BLaER1 (cell line): ENCODE results near the gene SCMH1.

Source experiments
- H3K27ac ChIP-seq: shearing (Covaris generic); formaldehyde crosslinking; 2 replicates; pipeline ENCODE4 v1.8.1; 2022
- H3K27me3 ChIP-seq: shearing (Covaris generic); formaldehyde crosslinking; 2 replicates; pipeline ENCODE4 v1.8.1; 2022
- H3K36me3 ChIP-seq: shearing (Covaris generic); formaldehyde crosslinking; 2 replicates; pipeline ENCODE4 v1.8.1; 2022
- H3K4me1 ChIP-seq: shearing (Covaris generic); formaldehyde crosslinking; 2 replicates; pipeline ENCODE4 v1.8.1; 2022
- H3K4me2 ChIP-seq: shearing (Covaris generic); formaldehyde crosslinking; 2 replicates; pipeline ENCODE4 v1.8.1; 2022
- H3K4me3 ChIP-seq: shearing (Covaris generic); formaldehyde crosslinking; 2 replicates; pipeline ENCODE4 v1.8.1; 2022
- H3K9ac ChIP-seq: shearing (Covaris generic); formaldehyde crosslinking; 2 replicates; pipeline ENCODE4 v1.8.1; 2022
- H3K9me3 ChIP-seq: shearing (Covaris generic); formaldehyde crosslinking; 2 replicates; pipeline ENCODE4 v1.8.1; 2022
- H4K20me1 ChIP-seq: shearing (Covaris generic); formaldehyde crosslinking; 2 replicates; pipeline ENCODE4 v1.8.1; 2022
- Cebpa-rat ChIP-seq: shearing (Covaris generic); IDR thresholded peaks from 2 replicates; pipeline ENCODE4 v1.8.1; 2022

Gene SCMH1

GRCh38 chr1:41013796-41014195 is 228.3 kb downstream of the SCMH1 start:
- TF ChIP-seq Cebpa-rat: no peak

GRCh38 chr1:41013024-41013423 is 229.1 kb downstream of the SCMH1 start:
- TF ChIP-seq Cebpa-rat: no peak
- Histone ChIP-seq H3K4me2 (peak overlapping the region; percentile 79), H3K27ac (peak overlapping the region; percentile 99), H3K9me3 (no peaks in the 10 kb centered on the region), H3K9ac (peak overlapping the region; percentile 85), H3K27me3 (no peaks in the 10 kb centered on the region), H3K36me3 (peaks cover 82% of the 10 kb centered on the region), H4K20me1 (no peaks in the 10 kb centered on the region), H3K4me3 (no peak overlapping the region), H3K4me1 (peaks cover 95% of the 10 kb centered on the region)

More at GRCh38 chr1:41013796-41014195, 228.3 kb downstream of the SCMH1 start:
- Histone ChIP-seq H3K4me3 (0 out of 2 replicates have a peak overlapping the region, but pooled peaks have one; percentile 34), H3K27ac (peak overlapping the region; percentile 99), H3K4me1 (peaks cover 100% of the 10 kb centered on the region), H3K27me3 (no peaks in the 10 kb centered on the region), H3K4me2 (peak overlapping the region; percentile 79), H3K36me3 (peaks cover 81% of the 10 kb centered on the region), H3K9me3 (no peaks in the 10 kb centered on the region), H4K20me1 (no peaks in the 10 kb centered on the region), H3K9ac (peak overlapping the region; percentile 85)

- 0 out of 2 replicates have a peak overlapping the region, but pooled peaks have one; percentile 17 for H3K9ac ChIP-seq
- H4K20me1 ChIP-seq: no peaks in the 10 kb centered on the region
- no peak for TF ChIP-seq Cebpa-rat
These were observed 231.8 kb downstream of the SCMH1 start for GRCh38 chr1:41010345-41010744.

GRCh38 chr1:41009466-41009865 is 232.6 kb downstream of the SCMH1 start:
- Histone ChIP-seq H3K4me3 (no peak overlapping the region), H3K9ac (0 out of 2 replicates have a peak overlapping the region, but pooled peaks have one; percentile 17), H3K4me1 (peaks cover 95% of the 10 kb centered on the region), H3K27me3 (no peaks in the 10 kb centered on the region), H3K9me3 (no peaks in the 10 kb centered on the region), H3K4me2 (peak overlapping the region; percentile 79), H3K27ac (peak overlapping the region; percentile 99), H3K36me3 (peaks cover 99% of the 10 kb centered on the region), H4K20me1 (no peaks in the 10 kb centered on the region)
- no peak for TF ChIP-seq Cebpa-rat

More at GRCh38 chr1:41010345-41010744, 231.8 kb downstream of the SCMH1 start:
- Histone ChIP-seq H3K9me3 (no peaks in the 10 kb centered on the region), H3K4me3 (no peak overlapping the region), H3K27ac (peak overlapping the region; percentile 99), H3K4me1 (peaks cover 95% of the 10 kb centered on the region), H3K27me3 (no peaks in the 10 kb centered on the region), H3K36me3 (peaks cover 90% of the 10 kb centered on the region), H3K4me2 (peak overlapping the region; percentile 79)

- no peak for TF ChIP-seq Cebpa-rat
- H4K20me1 ChIP-seq: peaks cover 8% of the 10 kb centered on the region; the same call in 1 of the 2 replicates
- peak overlapping the region; percentile 99; the same call in 1 of the 2 replicates for H3K27ac ChIP-seq
- peaks cover 95% of the 10 kb centered on the region for H3K4me1 ChIP-seq
- no peaks in the 10 kb centered on the region for H3K9me3 ChIP-seq
- H3K9ac ChIP-seq: no peak overlapping the region
- peaks cover 97% of the 10 kb centered on the region for H3K36me3 ChIP-seq
- H3K4me2 ChIP-seq: peak overlapping the region; percentile 73; the same call in 1 of the 2 replicates
- H3K4me3 ChIP-seq: no peak overlapping the region
- H3K27me3 ChIP-seq: no peaks in the 10 kb centered on the region
These were observed 234.9 kb downstream of the SCMH1 start for GRCh38 chr1:41006942-41007865.

- Histone ChIP-seq H3K9ac (0 out of 2 replicates have a peak overlapping the region, but pooled peaks have one; percentile 35), H3K9me3 (no peaks in the 10 kb centered on the region), H3K27me3 (no peaks in the 10 kb centered on the region), H3K27ac (peak overlapping the region; percentile 99), H3K36me3 (peaks cover 97% of the 10 kb centered on the region), H3K4me2 (peak overlapping the region; percentile 73), H3K4me1 (peaks cover 95% of the 10 kb centered on the region), H3K4me3 (no peak overlapping the region), H4K20me1 (peaks cover 8% of the 10 kb centered on the region; the same call in 1 of the 2 replicates)
- no peak for TF ChIP-seq Cebpa-rat
These were observed 236.2 kb downstream of the SCMH1 start for GRCh38 chr1:41005876-41006275.

- H3K4me2 ChIP-seq: peak overlapping the region; percentile 81
- no peak overlapping the region for H3K4me3 ChIP-seq
- peaks cover 19% of the 10 kb centered on the region; the same call in 1 of the 2 replicates for H4K20me1 ChIP-seq
- H3K27ac ChIP-seq: peak overlapping the region; percentile 99
- H3K27me3 ChIP-seq: no peaks in the 10 kb centered on the region
- TF ChIP-seq Cebpa-rat: no peak
- peaks cover 73% of the 10 kb centered on the region for H3K4me1 ChIP-seq
- no peaks in the 10 kb centered on the region for H3K9me3 ChIP-seq
- peak overlapping the region; percentile 66 for H3K9ac ChIP-seq
- H3K36me3 ChIP-seq: peaks cover 97% of the 10 kb centered on the region
These were observed 238.4 kb downstream of the SCMH1 start for GRCh38 chr1:41003640-41004220.

GRCh38 chr1:41003127-41003639 is 238.9 kb downstream of the SCMH1 start:
- H3K27ac ChIP-seq: peak overlapping the region; percentile 81
- peak overlapping the region; percentile 81 for H3K4me2 ChIP-seq
- H3K27me3 ChIP-seq: no peaks in the 10 kb centered on the region
- H3K4me1 ChIP-seq: peaks cover 73% of the 10 kb centered on the region
- peak overlapping the region; percentile 66 for H3K9ac ChIP-seq
- H3K9me3 ChIP-seq: no peaks in the 10 kb centered on the region
- H3K36me3 ChIP-seq: peaks cover 97% of the 10 kb centered on the region
- peaks cover 22% of the 10 kb centered on the region; the same call in 1 of the 2 replicates for H4K20me1 ChIP-seq
- TF ChIP-seq Cebpa-rat: no peak
- peak overlapping the region; percentile 29; the same call in 1 of the 2 replicates for H3K4me3 ChIP-seq

GRCh38 chr1:40998668-40999067 is 243.4 kb downstream of the SCMH1 start:
- H3K4me3 ChIP-seq: no peak overlapping the region
- H4K20me1 ChIP-seq: peaks cover 47% of the 10 kb centered on the region; the same call in 1 of the 2 replicates
- TF ChIP-seq Cebpa-rat: no peak
- H3K4me2 ChIP-seq: no peak overlapping the region
- H3K27me3 ChIP-seq: no peaks in the 10 kb centered on the region
- no peak overlapping the region for H3K27ac ChIP-seq
- no peaks in the 10 kb centered on the region for H3K9me3 ChIP-seq
- H3K36me3 ChIP-seq: peaks cover 97% of the 10 kb centered on the region
- H3K4me1 ChIP-seq: peaks cover 28% of the 10 kb centered on the region
- no peak overlapping the region for H3K9ac ChIP-seq
